ENCODE data around the gene ZBTB7B. TPM values are rescaled to one million over a fixed set of nuclear protein-coding genes. Genes with fewer than 3 reads are reported as not detected.
A peak's percentile ranks its signal among the peaks of the same experiment; 100 is the strongest.

ZBTB7B gene
- total RNA-seq, 4 donors from 2014 or later = 44.6 to 53.4 (median 49.5) TPM

- TF ChIP-seq POLR2A (IDR thresholded peaks at IDR 0.05) (no peak), EP300 (IDR thresholded peaks at IDR 0.05) (no peak), CTCF (IDR thresholded peaks at IDR 0.05) (no peak)
- Histone ChIP-seq H3K36me3 (peaks cover 4 to 79% (median 6%) of the 10 kb centered on the region in 3 donors), H3K4me3 (no peak overlapping the region), H3K27ac (no peak overlapping the region), H3K9me3 (no peaks in the 10 kb centered on the region), H3K4me1 (peaks cover 0 to 27% (median 17%) of the 10 kb centered on the region in 4 donors), H3K27me3 (no peaks in the 10 kb centered on the region)
- DNase-seq (ENCODE audit: low spot score in 2 of 2) = no peak
- WGBS, 2 donors = 83 to 85% methylated on average over 6 to 8 of the region's 8 CpGs
Measured at GRCh38 chr1:155057104-155057503, 54.5 kb downstream of the ZBTB7B start.

GRCh38 chr1:155057788-155058211 lies 55.2 kb downstream of the ZBTB7B start:
- Histone ChIP-seq H3K36me3 (peaks cover 4 to 79% (median 6%) of the 10 kb centered on the region in 3 donors), H3K4me1 (peaks cover 0 to 27% (median 18%) of the 10 kb centered on the region in 4 donors), H3K27ac (no peak overlapping the region), H3K9me3 (no peaks in the 10 kb centered on the region), H3K27me3 (no peaks in the 10 kb centered on the region), H3K4me3 (no peak overlapping the region)
- DNase-seq (ENCODE audit: low spot score in 2 of 2) = no peak
- TF ChIP-seq EP300 (IDR thresholded peaks at IDR 0.05) = no peak
- TF ChIP-seq POLR2A (IDR thresholded peaks at IDR 0.05) = no peak
- no peak for TF ChIP-seq CTCF (IDR thresholded peaks at IDR 0.05)
- WGBS, 2 donors = 94 to 98% methylated on average over 10 to 13 of the region's 13 CpGs

GRCh38 chr1:155060736-155061135 lies 58.1 kb downstream of the ZBTB7B start:
- H3K27ac ChIP-seq = no peak overlapping the region
- no peak overlapping the region for H3K4me3 ChIP-seq
- WGBS, 2 donors = 69 to 72% methylated on average over 8 of the region's 8 CpGs
- no peak for TF ChIP-seq CTCF (IDR thresholded peaks at IDR 0.05)
- H3K36me3 ChIP-seq = peaks cover 3 to 57% (median 3%) of the 10 kb centered on the region in 3 donors
- peaks cover 0 to 38% (median 23%) of the 10 kb centered on the region in 4 donors for H3K4me1 ChIP-seq
- no peak for DNase-seq (ENCODE audit: low spot score in 2 of 2)
- H3K27me3 ChIP-seq = no peaks in the 10 kb centered on the region
- H3K9me3 ChIP-seq = no peaks in the 10 kb centered on the region

- H3K36me3 ChIP-seq = peaks cover 0 to 49% (median 0%) of the 10 kb centered on the region in 3 donors
- peaks cover 0 to 38% (median 23%) of the 10 kb centered on the region in 4 donors for H3K4me1 ChIP-seq
- WGBS, 2 donors = 29 to 39% methylated on average over 16 to 21 of the region's 21 CpGs
- DNase-seq (ENCODE audit: low spot score in 2 of 2) = peak; percentile 88 to 96
- no peak overlapping the region for H3K4me3 ChIP-seq
- no peaks in the 10 kb centered on the region for H3K27me3 ChIP-seq
- H3K27ac ChIP-seq = no peak overlapping the region
- TF ChIP-seq POLR2A (IDR thresholded peaks at IDR 0.05) (no peak), EP300 (IDR thresholded peaks at IDR 0.05) (peak in 1 of 2 donors; percentile 47), CTCF (IDR thresholded peaks at IDR 0.05) (peak; percentile 98 to 100 (median 99))
- H3K9me3 ChIP-seq = no peaks in the 10 kb centered on the region
Measured at GRCh38 chr1:155061381-155062150, 59.0 kb downstream of the ZBTB7B start.

- no peak for DNase-seq (ENCODE audit: low spot score in 2 of 2)
- Histone ChIP-seq H3K27me3 (no peaks in the 10 kb centered on the region), H3K4me1 (peaks cover 0 to 38% (median 23%) of the 10 kb centered on the region in 4 donors), H3K27ac (no peak overlapping the region), H3K4me3 (peak overlapping the region in 1 of 4 donors; percentile 71), H3K9me3 (no peaks in the 10 kb centered on the region), H3K36me3 (peaks cover 0 to 44% (median 0%) of the 10 kb centered on the region in 3 donors)
- WGBS, 2 donors = 35 to 48% methylated on average over 25 to 26 of the region's 29 CpGs
- TF ChIP-seq POLR2A (IDR thresholded peaks at IDR 0.05) (no peak), EP300 (IDR thresholded peaks at IDR 0.05) (no peak), CTCF (IDR thresholded peaks at IDR 0.05) (no peak)
Measured at GRCh38 chr1:155062151-155062686, 59.6 kb downstream of the ZBTB7B start.

Data from tibial nerve (tissue), 4 donors.